CD14-positive monocyte (primary cell): Measurements from ENCODE around the gene TMEM234. TPM values are rescaled to one million over a fixed set of nuclear protein-coding genes. Genes with fewer than 3 reads are reported as not detected.

Experiments
- DNase-seq, 3 donors: peaks; one replicate each; pipeline ENCODE4 v3.0.0-alpha.2; 2011 to 2022
- H2AFZ ChIP-seq: 2 replicates; pipeline ENCODE4 v1.6.0; 2012; ENCODE audit warnings: mild to moderate bottlenecking, low read depth, low read length, inconsistent platforms; ENCODE audit not compliant: insufficient read depth, poor library complexity, severe bottlenecking
- H3K27ac ChIP-seq, 2 donors: 1 replicate in 1 of 2; 2 replicates in 1 of 2; pipeline ENCODE4 v1.5.1; 2012 to 2013; ENCODE audit warnings: low read length in 2 of 2, control low read depth in 1 of 2, inconsistent platforms in 1 of 2, low read depth in 1 of 2, mild to moderate bottlenecking in 1 of 2
- H3K27me3 ChIP-seq, 2 donors: one replicate each; pipeline versions ENCODE4 v1.6.0 to v1.6.1; 2011 to 2013; ENCODE audit warnings: low read length in 2 of 2; ENCODE audit not compliant: control insufficient read depth in 2 of 2, insufficient read depth in 2 of 2
- H3K36me3 ChIP-seq, 2 donors: replicated peaks in 1 of 2; 1 replicate in 1 of 2; 2 replicates in 1 of 2; pipeline versions ENCODE4 v1.5.1 to v1.6.1; 2012 to 2013; ENCODE audit warnings: low read length in 2 of 2, control low read depth in 1 of 2, inconsistent platforms in 1 of 2, mild to moderate bottlenecking in 1 of 2; ENCODE audit not compliant: insufficient read depth in 2 of 2, control insufficient read depth in 1 of 2
- H3K4me1 ChIP-seq, 2 donors: 1 replicate in 1 of 2; 2 replicates in 1 of 2; pipeline versions ENCODE4 v1.5.1 to v1.6.1; 2012 to 2013; ENCODE audit warnings: low read length in 2 of 2, control low read depth in 1 of 2, inconsistent platforms in 1 of 2, mild to moderate bottlenecking in 1 of 2, moderate library complexity in 1 of 2; ENCODE audit not compliant: insufficient read depth in 2 of 2, control insufficient read depth in 1 of 2
- H3K4me2 ChIP-seq: replicated peaks from 2 replicates; pipeline ENCODE3; 2012; ENCODE audit warnings: low read length, moderate library complexity, mild to moderate bottlenecking; ENCODE audit not compliant: poor library complexity, severe bottlenecking; ENCODE audit errors: extremely low read depth
- H3K4me3 ChIP-seq, 3 experiments: fragments of 200-600 bp in 1 of 3; sonication (generic) in 1 of 3; replicated peaks in 1 of 3; 1 replicate in 2 of 3; 2 replicates in 1 of 3; pipeline ENCODE4 v1.5.1; 2011 to 2013; ENCODE audit warnings: low read length in 3 of 3, mild to moderate bottlenecking in 3 of 3, control low read depth in 2 of 3, low read depth in 2 of 3, inconsistent platforms in 1 of 3, moderate library complexity in 1 of 3
- H3K79me2 ChIP-seq: 2 replicates; pipeline ENCODE4 v1.6.0; 2012; ENCODE audit warnings: mild to moderate bottlenecking, control low read depth, inconsistent platforms, low read length, moderate library complexity; ENCODE audit not compliant: insufficient read depth
- H3K9ac ChIP-seq: 2 replicates; pipeline ENCODE4 v1.6.0; 2017; ENCODE audit warnings: low read length, mild to moderate bottlenecking; ENCODE audit not compliant: insufficient read depth, poor library complexity, severe bottlenecking
- H3K9me3 ChIP-seq, 2 donors: replicated peaks in 1 of 2; 1 replicate in 1 of 2; 2 replicates in 1 of 2; pipeline versions ENCODE4 v1.5.1 to v1.6.1; 2012 to 2013; ENCODE audit warnings: low read length in 2 of 2, control low read depth in 1 of 2; ENCODE audit not compliant: control insufficient read depth in 1 of 2, insufficient read depth in 1 of 2
- H4K20me1 ChIP-seq: 2 replicates; pipeline ENCODE4 v1.6.0; 2012; ENCODE audit warnings: mild to moderate bottlenecking, low read length, control low read depth, moderate library complexity; ENCODE audit not compliant: insufficient read depth
- H3K27ac Mint-ChIP-seq, 7 donors: one replicate each; pipeline ENCODE4 v1.8.0; 2020; ENCODE audit warnings: mild to moderate bottlenecking in 7 of 7, mixed read lengths in 7 of 7, moderate library complexity in 6 of 7, inconsistent platforms in 2 of 7
- H3K27me3 Mint-ChIP-seq, 3 donors: one replicate each; pipeline ENCODE4 v1.8.0; 2021 to 2022; ENCODE audit warnings: low read depth in 3 of 3, mild to moderate bottlenecking in 3 of 3, mixed read lengths in 3 of 3, moderate library complexity in 3 of 3, inconsistent platforms in 1 of 3
- H3K36me3 Mint-ChIP-seq, 2 donors: one replicate each; pipeline ENCODE4 v1.8.0; 2020; ENCODE audit warnings: mixed read lengths in 2 of 2, inconsistent platforms in 1 of 2, mild to moderate bottlenecking in 1 of 2
- H3K4me1 Mint-ChIP-seq: one replicate; pipeline ENCODE4 v1.8.0; 2020; ENCODE audit warnings: mild to moderate bottlenecking, mixed read lengths
- H3K4me3 Mint-ChIP-seq, 2 donors: one replicate each; pipeline ENCODE4 v1.8.0; 2020; ENCODE audit warnings: mild to moderate bottlenecking in 2 of 2, mixed read lengths in 2 of 2, moderate library complexity in 1 of 2
- H3K9me3 Mint-ChIP-seq, 7 donors: one replicate each; pipeline ENCODE4 v1.8.0; 2020 to 2022; ENCODE audit warnings: mixed read lengths in 7 of 7, mild to moderate bottlenecking in 6 of 7, moderate library complexity in 6 of 7, inconsistent platforms in 2 of 7
- WGBS: methylation state at CpG from one replicate; pipeline ENCODE4 v1.1.5; 2013; ENCODE audit warnings: missing lambda C conversion rate; ENCODE audit not compliant: insufficient coverage; 5-methylcytosine and 5-hydroxymethylcytosine counted together
- intact Hi-C, 2 donors: fragments of 100-400 bp; cut with micrococcal nuclease; formaldehyde crosslinking; loops; one replicate each; pipeline versions ENCODE4 v1.15.0 to v1.15.1; 2023
- polyA plus RNA-seq, 3 donors: library from polyadenylated mRNA; depleted of rRNA in 1 of 3; unstranded in 2 of 3; stranded (reverse) in 1 of 3; fragments of 300-500 nt in 2 of 3; fragments of >200 nt in 1 of 3; fragmentation: Illumina TruSeq in 2 of 3; gene quantifications; 1 replicate in 2 of 3; 2 replicates in 1 of 3; pipeline ENCODE4 v1.2.3, GENCODE V29; 2012 to 2021
- TF ChIP-seq, protein P1 (sequence below): fragments of 200-600 bp; IDR thresholded peaks from one replicate; pipeline ENCODE4 v1.8.0; 2022; ENCODE audit warnings: antibody characterized with exemption, mild to moderate bottlenecking

TMEM234 gene
- polyA plus RNA-seq, 3 donors: 12.8 to 22.0 (median 14.5) TPM

DNA sequence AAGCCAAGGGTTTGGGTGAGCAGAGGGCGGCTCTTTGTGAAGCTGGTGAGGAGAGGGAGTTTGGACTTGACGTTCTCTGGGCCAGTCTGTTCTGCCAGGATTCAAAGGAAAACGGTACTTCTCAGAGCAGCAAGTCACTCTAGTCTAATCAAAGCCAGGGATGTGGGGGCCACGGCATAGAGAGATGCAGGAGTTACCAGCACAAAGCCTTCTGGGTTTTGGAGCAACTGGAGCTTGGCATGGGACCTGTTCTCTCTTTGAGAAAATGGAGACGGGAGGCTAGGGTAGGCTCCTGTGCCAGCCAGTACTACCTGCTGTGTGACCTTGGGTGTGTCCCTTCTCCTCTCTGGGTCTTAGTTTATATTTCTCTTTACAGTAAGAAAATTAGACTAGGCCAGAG is 40.6 kb downstream of the TMEM234 start:
- Histone ChIP-seq H3K4me2 (peak overlapping the region; percentile 86), H3K4me3 (peak overlapping the region in 1 of 3 experiments; percentile 4), H3K36me3 (peaks cover 35 to 45% of the 10 kb centered on the region in 2 donors), H4K20me1 (peaks cover 38% of the 10 kb centered on the region), H3K4me1 (peaks cover 35 to 41% of the 10 kb centered on the region in 2 donors), H2AFZ (no peak overlapping the region), H3K9ac (no peak overlapping the region), H3K27me3 (no peaks in the 10 kb centered on the region), H3K79me2 (peaks cover 56% of the 10 kb centered on the region), H3K27ac (peak overlapping the region in 1 of 2 donors; percentile 55), H3K9me3 (no peaks in the 10 kb centered on the region)
- Mint-ChIP-seq H3K27ac (peak overlapping the region in 5 of 7 donors; percentile 56 to 97 (median 80)), H3K4me3 (no peak overlapping the region), H3K27me3 (peaks cover 0 to 2% (median 0%) of the 10 kb centered on the region in 3 donors), H3K9me3 (no peaks in the 10 kb centered on the region), H3K36me3 (peaks cover 28 to 55% of the 10 kb centered on the region in 2 donors), H3K4me1 (peaks cover 54% of the 10 kb centered on the region)
- no peak for DNase-seq
- TF ChIP-seq, protein P1, sequence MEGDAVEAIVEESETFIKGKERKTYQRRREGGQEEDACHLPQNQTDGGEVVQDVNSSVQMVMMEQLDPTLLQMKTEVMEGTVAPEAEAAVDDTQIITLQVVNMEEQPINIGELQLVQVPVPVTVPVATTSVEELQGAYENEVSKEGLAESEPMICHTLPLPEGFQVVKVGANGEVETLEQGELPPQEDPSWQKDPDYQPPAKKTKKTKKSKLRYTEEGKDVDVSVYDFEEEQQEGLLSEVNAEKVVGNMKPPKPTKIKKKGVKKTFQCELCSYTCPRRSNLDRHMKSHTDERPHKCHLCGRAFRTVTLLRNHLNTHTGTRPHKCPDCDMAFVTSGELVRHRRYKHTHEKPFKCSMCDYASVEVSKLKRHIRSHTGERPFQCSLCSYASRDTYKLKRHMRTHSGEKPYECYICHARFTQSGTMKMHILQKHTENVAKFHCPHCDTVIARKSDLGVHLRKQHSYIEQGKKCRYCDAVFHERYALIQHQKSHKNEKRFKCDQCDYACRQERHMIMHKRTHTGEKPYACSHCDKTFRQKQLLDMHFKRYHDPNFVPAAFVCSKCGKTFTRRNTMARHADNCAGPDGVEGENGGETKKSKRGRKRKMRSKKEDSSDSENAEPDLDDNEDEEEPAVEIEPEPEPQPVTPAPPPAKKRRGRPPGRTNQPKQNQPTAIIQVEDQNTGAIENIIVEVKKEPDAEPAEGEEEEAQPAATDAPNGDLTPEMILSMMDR: no peak
- intact Hi-C loops: loop anchor here in 1 of 2 donors (10.0 kb wide), 1 partner anchor 113 kb away; the partner anchor contains the start of gene HDAC1
- 100% methylated on average over 4 of the region's 5 CpGs for WGBS

DNA sequence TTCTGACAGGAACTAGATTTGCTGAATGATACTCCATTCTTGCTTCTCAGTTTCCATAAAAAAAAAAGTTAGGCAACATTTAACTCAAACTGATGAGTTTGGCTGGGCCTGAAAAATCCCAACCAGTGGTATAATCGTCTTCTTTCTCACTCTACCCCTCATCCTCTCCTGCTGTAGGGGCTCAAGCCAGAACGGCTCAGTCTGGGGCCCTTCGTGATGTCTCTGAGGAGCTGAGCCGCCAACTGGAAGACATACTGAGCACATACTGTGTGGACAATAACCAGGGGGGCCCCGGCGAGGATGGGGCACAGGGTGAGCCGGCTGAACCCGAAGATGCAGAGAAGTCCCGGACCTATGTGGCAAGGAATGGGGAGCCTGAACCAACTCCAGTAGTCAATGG is 41.1 kb downstream of the TMEM234 start:
- Histone ChIP-seq H3K9ac (no peak overlapping the region), H3K4me1 (peaks cover 35 to 41% of the 10 kb centered on the region in 2 donors), H3K9me3 (no peaks in the 10 kb centered on the region), H3K4me3 (peak overlapping the region in 1 of 3 experiments; percentile 77), H3K36me3 (peaks cover 30 to 40% of the 10 kb centered on the region in 2 donors), H3K4me2 (peak overlapping the region; percentile 86), H3K79me2 (peaks cover 51% of the 10 kb centered on the region), H3K27me3 (no peaks in the 10 kb centered on the region), H2AFZ (no peak overlapping the region), H3K27ac (peak overlapping the region in 1 of 2 donors; percentile 55), H4K20me1 (peaks cover 33% of the 10 kb centered on the region)
- Mint-ChIP-seq H3K27me3 (peaks cover 0 to 2% (median 0%) of the 10 kb centered on the region in 3 donors), H3K9me3 (no peaks in the 10 kb centered on the region), H3K4me1 (peaks cover 51% of the 10 kb centered on the region), H3K4me3 (peak overlapping the region; percentile 90 to 95), H3K27ac (peak overlapping the region in 6 of 7 donors; percentile 46 to 97 (median 94)), H3K36me3 (peaks cover 23 to 50% of the 10 kb centered on the region in 2 donors)
- WGBS: 95% methylated on average over 9 of the region's 9 CpGs
- TF ChIP-seq, protein P1: no peak
- no peak for DNase-seq
- intact Hi-C loops: loop anchor here in 1 of 2 donors (10.0 kb wide), 1 partner anchor 114 kb away; the partner anchor contains the start of gene HDAC1
